GM21576 (cell line): ENCODE measurements around the gene SAE1.
"Not testable (repeated sequence)": the region's sequence is repeated elsewhere in the genome, so short reads cannot be mapped to it uniquely, and the experiment has no call there.

ENCODE experiments used
- ATAC-seq: cut with Tn5 transposase; IDR thresholded peaks from one replicate; pipeline ENCODE4 v1.9.1; 2021; ENCODE audit warnings: mild to moderate bottlenecking, moderate library complexity; ENCODE audit not compliant: unreplicated experiment

SAE1 gene

DNA sequence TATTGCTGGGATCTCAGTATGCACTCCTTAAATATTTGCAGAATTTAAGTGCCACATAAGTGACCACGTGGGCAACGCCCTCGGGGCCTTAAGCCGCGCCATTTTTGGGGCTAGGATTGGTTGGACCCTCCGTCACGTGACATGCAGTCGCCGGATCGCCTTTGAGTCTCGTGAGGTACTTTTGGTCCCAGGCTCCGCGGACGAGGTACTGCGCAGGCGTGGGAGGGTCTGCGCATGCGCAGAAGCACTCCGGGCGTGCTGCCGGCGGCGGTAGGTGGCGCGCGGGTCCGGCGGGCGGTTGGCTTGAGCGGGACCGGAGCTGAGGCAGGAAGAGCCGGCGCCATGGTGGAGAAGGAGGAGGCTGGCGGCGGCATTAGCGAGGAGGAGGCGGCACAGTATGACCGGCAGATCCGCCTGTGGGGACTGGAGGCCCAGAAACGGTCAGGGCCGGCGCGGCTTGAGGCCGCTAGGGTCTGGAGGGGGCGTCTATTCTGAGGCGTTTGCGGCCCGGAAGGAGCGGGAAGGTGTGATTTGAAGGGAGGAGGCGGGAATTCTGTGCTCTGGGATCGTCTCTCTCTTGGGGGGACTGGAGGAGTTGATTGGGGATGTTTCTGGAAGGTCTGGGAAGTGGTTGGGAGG, at the start of gene SAE1:
TSS of gene SAE1 (plus strand) at position 247 of the 639 bp plus-strand sequence. CDS start at position 343, 96 bp downstream.
- ATAC-seq: no peak

DNA sequence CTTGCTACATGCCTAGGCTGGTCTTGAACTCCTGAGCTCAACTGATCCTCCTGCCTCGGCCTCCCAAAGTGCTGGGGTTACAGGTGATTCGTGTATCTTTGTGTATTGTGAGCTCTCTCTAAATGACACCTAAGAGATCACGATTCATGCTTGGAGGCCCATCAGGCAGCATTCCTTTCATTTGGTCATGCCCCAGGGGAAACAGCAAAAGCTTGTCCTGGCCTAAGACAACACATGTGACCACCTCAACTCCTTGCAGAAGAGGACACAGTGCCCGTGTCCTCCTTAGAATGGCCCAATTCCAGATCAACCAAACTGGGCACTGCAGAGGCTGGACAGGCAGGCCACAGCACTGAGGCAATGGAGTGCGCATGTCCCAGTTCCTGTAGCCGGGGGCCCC, 49.5 kb upstream of the SAE1 start:
- no peak for ATAC-seq

DNA sequence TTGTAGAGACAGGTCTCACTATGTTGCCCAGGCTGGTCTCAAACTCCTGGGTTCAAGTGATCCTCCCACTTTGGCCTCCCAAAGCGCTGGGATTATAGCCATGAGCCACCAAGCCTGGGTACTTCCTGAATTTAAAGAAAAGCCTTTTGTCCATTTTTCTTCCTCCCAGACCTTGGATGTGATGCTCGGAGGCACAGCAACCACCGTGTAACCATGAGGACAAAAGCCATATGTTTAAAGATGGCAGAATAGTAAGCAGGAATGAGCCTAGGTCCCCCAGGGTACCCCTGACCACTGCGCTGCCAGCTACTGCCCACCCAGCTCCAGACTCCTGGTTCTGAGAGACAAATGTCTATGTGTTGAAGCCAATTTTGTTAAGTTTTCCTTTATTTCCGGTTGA, 48.1 kb upstream of the SAE1 start:
- no peak for ATAC-seq

DNA sequence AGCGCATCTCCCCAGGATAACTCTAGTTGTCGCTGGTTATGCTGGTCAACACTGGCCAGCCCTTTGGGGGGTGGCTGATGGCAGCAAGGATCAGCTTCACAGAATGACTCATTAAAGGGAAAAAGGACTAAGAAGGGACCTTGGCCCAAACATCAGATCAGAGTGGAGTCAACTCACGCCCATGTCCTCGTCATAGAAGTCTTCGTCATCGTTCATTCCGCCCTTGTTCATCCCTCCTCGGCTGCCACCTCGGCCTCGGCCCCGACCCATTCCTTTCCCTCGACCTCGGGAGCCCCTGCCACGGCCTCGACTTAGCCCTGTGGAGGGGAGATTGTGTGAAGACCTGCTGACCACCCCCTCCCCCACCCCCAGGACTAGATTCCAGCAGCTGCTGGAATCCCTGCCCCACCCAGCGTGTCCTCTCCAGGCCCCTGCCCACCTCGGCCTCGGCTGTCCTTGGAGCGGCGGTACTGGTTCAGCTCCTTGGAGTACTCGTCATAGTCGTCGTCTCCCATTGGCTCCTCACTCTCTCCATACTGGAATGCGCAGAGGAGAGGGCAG, 45.7 kb upstream of the SAE1 start:
- ATAC-seq: no peak

GRCh38 chr19:47086280-47086679, 44.4 kb upstream of the SAE1 start:
- no peak for ATAC-seq

GRCh38 chr19:47089767-47090350, 40.8 kb upstream of the SAE1 start:
- no peak for ATAC-seq

DNA sequence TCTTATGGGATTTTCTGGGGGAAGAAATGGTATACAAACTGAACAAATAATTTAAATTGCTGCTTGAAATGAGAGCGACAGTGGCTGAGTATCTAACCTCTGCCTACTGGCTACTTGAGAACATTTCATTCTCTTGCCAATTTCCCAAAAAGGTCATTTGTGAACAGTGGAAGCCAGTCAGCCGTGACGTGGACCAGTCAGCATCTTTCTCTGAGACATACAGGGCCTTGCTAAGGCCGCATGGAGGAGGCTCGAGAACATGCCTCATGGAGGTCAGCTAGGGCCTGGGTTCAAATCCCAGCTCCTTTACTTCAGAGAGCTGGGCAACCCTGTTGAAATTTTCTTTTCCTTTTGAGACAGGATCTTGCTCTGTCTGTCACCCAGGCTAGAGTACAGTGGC, 37.4 kb upstream of the SAE1 start:
- ATAC-seq: no peak

GRCh38 chr19:47093841-47094240, 36.8 kb upstream of the SAE1 start:
- ATAC-seq: peak; percentile 53

DNA sequence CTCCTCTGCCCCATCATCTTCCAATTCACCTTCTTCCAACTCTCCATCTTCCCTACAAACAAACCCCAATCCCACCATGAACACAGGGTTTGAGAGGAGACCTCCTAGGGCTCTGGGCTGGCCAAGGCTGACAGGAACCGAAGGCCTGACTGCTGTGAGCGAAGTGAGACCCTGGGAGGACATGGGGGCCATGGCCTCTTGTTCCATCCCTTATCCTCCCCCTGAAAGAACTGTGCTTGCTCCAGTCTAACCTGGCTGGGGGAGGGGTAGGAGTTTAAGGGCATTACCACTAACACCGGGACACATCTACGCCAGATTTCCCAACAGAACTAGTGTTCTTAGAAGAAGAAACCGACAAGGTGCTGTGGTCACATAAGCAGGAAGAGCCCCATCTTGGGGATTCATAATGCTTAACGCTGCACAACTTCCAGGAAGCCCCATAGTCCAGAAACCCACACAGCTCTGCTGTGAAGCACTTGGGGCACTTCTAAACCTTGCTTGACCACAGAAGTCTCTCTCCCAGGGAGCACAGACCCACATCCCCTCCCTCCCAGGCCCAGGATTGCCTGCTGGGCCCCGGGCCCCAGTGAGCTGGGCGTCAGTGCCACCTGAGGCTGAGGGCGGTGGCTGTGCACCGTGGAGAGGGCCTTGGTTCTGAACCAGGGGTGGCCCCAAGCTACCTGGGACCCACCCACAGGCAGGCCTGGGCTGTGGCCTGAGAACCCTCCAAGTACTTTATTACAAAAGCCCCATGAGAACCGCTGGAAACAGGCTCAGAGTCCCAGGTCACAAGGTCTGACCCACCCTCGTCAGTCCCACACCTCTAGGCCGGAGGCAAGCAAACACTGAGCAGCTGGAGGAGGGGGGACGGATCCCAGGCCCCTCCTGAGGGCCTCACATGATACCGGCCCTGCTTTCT, 35.8 kb upstream of the SAE1 start:
- no peak for ATAC-seq

DNA sequence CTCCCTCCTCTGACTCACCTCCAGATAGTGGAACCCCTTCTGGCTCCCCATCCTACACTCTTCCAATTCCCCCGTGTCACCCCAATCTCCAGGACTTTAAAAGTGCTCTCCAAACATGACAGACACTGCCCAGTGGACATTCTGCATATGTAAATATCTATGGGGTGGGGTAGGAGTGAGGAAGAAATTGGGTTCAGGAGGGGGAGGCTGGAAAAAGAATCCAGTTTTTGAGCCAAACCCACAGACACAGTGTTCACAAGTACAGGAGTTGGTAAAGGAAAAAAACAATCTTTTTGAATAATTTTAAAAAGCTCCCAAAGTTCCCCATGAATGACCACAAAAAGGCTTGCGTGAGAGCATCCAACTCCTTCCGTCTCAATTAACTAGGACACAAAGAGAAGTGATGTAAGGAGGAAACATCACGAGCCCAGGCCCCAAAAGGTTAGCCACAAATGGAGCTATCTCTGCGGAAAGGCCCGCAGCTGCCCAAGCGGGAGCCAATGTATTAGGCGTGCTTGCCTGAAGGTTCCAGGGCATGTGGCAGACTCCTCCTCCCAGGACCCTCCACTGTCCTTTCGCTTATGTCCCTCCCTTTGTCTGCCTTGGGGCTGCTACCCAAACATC, 35.0 kb upstream of the SAE1 start:
- ATAC-seq: no peak

DNA sequence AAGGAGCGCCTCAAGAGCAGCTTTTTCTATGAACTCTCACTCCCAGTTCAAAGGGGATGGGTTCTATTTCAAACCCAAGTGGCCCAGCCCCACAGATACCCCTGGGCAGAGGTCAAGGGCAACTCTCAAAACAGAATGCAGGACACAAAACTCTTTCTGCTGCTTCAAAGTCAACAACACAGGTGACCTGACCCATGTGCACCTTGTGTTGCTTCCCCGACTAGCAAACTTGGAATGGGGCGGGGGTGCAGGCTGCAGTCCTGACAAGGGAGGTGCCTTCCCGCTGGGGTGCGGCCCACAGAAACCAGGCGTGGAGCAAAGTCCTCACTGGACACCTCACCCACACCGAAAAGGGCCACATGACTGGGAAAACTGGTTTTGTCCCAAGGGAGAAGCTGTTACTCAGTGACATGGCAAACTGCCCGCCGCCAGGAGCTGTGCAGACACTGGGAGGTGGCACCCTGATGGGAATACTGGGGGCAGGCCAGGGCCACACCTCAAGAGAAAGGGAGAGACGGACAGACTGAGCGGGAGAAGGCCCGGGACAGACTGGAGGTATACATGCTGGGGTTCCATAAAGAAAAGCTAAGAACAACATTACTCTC, 34.4 kb upstream of the SAE1 start:
- ATAC-seq: no peak

DNA sequence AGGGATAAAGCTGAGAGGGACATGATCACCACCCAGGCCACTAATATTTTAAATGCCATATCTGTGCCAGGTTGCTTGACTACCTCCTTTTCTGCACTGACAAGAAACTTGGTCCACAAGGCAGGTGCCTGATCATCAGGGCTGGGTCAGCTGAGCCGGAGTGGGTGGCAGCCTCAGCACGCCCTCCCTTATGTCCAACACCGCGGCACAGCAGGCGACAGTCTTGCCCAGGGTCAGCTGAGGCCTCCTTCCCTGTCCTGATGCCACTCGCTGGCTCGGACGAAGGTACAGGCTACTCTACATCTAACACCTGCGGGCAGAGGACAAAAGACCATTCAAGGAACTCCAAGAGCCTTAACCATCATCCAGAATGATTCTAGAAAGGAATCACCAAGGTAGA, 33.9 kb upstream of the SAE1 start:
- ATAC-seq: no peak

- ATAC-seq: no peak
Measured at GRCh38 chr19:47097396-47098201, 33.0 kb upstream of the SAE1 start.

GRCh38 chr19:47098608-47099007, 32.0 kb upstream of the SAE1 start:
- ATAC-seq: no peak

- ATAC-seq: no peak
Measured at GRCh38 chr19:47099576-47100050, 31.0 kb upstream of the SAE1 start.

- no peak for ATAC-seq
Measured at GRCh38 chr19:47100290-47100689, 30.3 kb upstream of the SAE1 start.

- ATAC-seq: not testable (repeated sequence)
Measured at GRCh38 chr19:47101116-47101515, 29.5 kb upstream of the SAE1 start.

DNA sequence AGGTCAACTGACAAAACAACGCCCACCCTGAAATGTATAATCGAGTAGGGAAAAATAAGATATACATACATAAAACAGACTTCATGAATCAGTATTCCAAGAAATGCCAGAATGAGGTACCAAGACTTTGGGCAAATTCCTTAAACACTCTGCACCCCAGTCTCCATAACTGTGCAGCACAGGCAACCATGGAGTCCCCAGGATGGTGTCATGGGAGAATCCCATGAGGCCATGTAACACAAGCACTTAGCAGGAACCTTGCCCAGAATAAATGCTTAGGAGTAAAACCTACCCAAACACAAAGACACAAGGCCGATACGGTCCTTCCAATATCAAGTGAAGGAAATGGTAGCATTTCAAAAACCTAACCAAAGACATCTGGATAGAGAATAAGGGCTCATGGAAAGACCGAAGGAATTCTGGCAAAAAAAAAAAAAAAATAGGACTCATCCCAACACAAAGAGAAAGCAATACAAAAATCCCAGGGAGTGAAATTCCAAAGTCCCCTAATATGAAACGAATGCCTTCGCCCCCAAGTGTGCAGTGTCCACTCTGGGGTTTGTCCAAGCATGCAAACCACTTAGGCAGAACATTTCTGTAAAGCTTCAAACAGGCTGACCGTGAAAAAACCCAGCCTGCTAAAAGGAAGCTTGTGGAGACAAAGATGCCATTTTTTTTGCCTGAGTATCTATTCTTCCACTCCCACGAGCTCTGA, 28.1 kb upstream of the SAE1 start:
- no peak for ATAC-seq

DNA sequence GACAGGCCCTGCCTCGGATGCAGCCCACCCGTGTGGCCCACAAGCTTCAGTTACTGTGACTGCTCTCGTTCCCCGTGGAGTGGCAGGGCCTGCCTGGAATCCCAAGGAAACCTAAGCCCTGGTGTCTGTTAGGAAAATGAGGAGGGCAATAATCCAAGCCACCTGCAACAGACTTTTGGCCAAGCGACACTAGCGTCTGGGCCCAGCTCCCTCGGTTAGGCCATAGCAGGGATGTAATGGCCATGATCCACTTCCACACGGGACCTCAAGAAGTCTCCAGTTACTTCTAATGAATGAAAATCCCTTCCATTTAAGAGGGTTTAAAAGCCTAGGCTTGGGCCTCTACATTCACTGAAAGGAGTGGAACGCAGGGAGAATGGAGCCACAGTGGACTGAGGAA, 26.0 kb upstream of the SAE1 start:
- ATAC-seq: no peak
